SK-N-MC (cell line): ENCODE results near the gene DOCK4.

Experiments used
- EZH2 ChIP-seq: fragments of 200-600 bp; sonication (generic); IDR thresholded peaks from one replicate; pipeline ENCODE4 v1.6.1; 2017; ENCODE audit warnings: antibody characterized with exemption
- FOXP2 ChIP-seq: optimal IDR thresholded peaks from 2 replicates; pipeline ENCODE3; 2011; ENCODE audit warnings: mild to moderate bottlenecking, moderate library complexity; ENCODE audit not compliant: insufficient read depth; ENCODE audit errors: extremely low read length, control extremely low read depth
- POLR2AphosphoS5 ChIP-seq: IDR thresholded peaks from 2 replicates; pipeline ENCODE4 v1.6.1; 2012; ENCODE audit warnings: mild to moderate bottlenecking, low read depth, low read length, borderline replicate concordance

DNA sequence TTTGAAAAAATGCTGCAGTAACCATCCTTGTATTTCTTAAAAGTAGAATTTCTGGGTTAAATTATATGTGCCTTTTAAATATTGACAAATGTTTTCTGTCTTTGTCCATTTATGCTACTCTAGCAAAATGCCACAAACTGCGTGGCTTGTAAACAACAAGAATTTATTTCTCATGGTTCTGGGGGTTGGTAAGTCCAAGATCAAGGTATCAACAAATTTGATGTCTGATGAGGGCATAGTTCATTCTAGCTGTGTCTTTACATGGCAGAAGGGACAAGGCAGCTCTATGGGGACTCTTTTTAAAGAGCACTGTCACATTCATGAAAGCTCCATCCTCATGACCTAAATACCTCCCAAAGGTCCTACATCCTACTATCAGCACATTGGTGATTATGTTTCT, 27.9 kb upstream of the DOCK4 start:
- no peak for TF ChIP-seq POLR2AphosphoS5
- no peak for TF ChIP-seq EZH2
- no peak for TF ChIP-seq FOXP2
